HepG2 (cell line): ENCODE data around the gene CASKIN1. TPM values are rescaled to one million over a fixed set of nuclear protein-coding genes. Genes with fewer than 3 reads are reported as not detected.

Experiments
- ATAC-seq: fragments of 200-7000 bp; cut with Tn5 transposase; 3 replicates; pipeline ENCODE4 v1.9.1; 2020; ENCODE audit warnings: mild to moderate bottlenecking, moderate library complexity
- BruUV-seq: library from RNA; stranded (reverse); fragments of 400-500 nt; replicated peaks from 2 replicates; lab custom pipeline; 2021; lab: Mats Ljungman, UMichigan
- CTCF ChIA-PET: fragments of 300-600 bp; formaldehyde crosslinking; extraction: SDS; loops from one replicate; lab custom pipeline; 2021; ENCODE audit warnings: low total read pairs, inconsistent platforms, low intra/inter-chr PET ratio; lab: Yijun Ruan, JAX
- POLR2A ChIA-PET: fragments of 350-600 bp; sonication (Branson Sonifier 250); formaldehyde crosslinking; loops from one replicate; lab custom pipeline; 2020; ENCODE audit warnings: antibody characterized with exemption, inconsistent platforms; lab: Yijun Ruan, JAX
- DNase-seq: peaks from one replicate; pipeline ENCODE4 v3.0.0-alpha.2; 2015; ENCODE audit warnings: low spot score
- FAIRE-seq: peaks from 3 replicates; lab custom pipeline; 2011; peaks lifted over from hg19 to GRCh38; lab: Jason Lieb, UNC
- H2AFZ ChIP-seq: one replicate; pipeline ENCODE4 v1.6.1; 2011; ENCODE audit warnings: low read length, inconsistent platforms
- H3K27ac ChIP-seq: fragments of 300-600 bp; 3 replicates; pipeline ENCODE4 v1.8.0; 2011; ENCODE audit warnings: mixed run types, mild to moderate bottlenecking, mixed read lengths, low read length, inconsistent platforms; ENCODE audit not compliant: insufficient read depth; ENCODE audit errors: extremely low read length
- H3K27me3 ChIP-seq, 2 experiments: fragments of 200-600 bp in 1 of 2; 2 replicates in 1 of 2; 3 replicates in 1 of 2; pipeline versions ENCODE4 v1.6.0 to v1.8.0; 2011; ENCODE audit warnings: low read length in 2 of 2, mild to moderate bottlenecking in 2 of 2, moderate library complexity in 2 of 2, inconsistent platforms in 1 of 2; ENCODE audit not compliant: insufficient read depth in 2 of 2, control insufficient read depth in 1 of 2
- H3K36me3 ChIP-seq, 2 experiments: fragments of 200-600 bp in 1 of 2; replicated peaks in 1 of 2; 2 replicates in 1 of 2; 3 replicates in 1 of 2; pipeline versions ENCODE4 v1.5.1 to v1.8.0; 2011; ENCODE audit warnings: low read length in 2 of 2, inconsistent platforms in 1 of 2; ENCODE audit not compliant: insufficient read depth in 2 of 2, control insufficient read depth in 1 of 2
- H3K4me1 ChIP-seq: 2 replicates; pipeline ENCODE4 v1.5.1; 2012; ENCODE audit warnings: low read length, inconsistent platforms; ENCODE audit not compliant: insufficient read depth
- H3K4me2 ChIP-seq: 2 replicates; pipeline ENCODE4 v1.6.0; 2011; ENCODE audit warnings: low read depth, low read length, inconsistent platforms
- H3K4me3 ChIP-seq, 3 experiments: fragments of 200-600 bp in 1 of 3; sonication (generic), shearing (Covaris generic) in 1 of 3; replicated peaks in 1 of 3; 2 replicates each; pipeline ENCODE4 v1.5.1; 2011 to 2016; ENCODE audit warnings: low read length in 3 of 3, inconsistent platforms in 2 of 3, low read depth in 2 of 3, mild to moderate bottlenecking in 2 of 3, control low read depth in 1 of 3, mixed read lengths in 1 of 3; ENCODE audit not compliant: insufficient read depth in 1 of 3
- H3K79me2 ChIP-seq: one replicate; pipeline ENCODE4 v1.6.1; 2011; ENCODE audit warnings: low read length, inconsistent platforms; ENCODE audit not compliant: insufficient read depth
- H3K9ac ChIP-seq: 2 replicates; pipeline ENCODE4 v1.6.0; 2011; ENCODE audit warnings: mild to moderate bottlenecking, low read depth, low read length, inconsistent platforms; ENCODE audit not compliant: insufficient read depth
- H3K9me3 ChIP-seq: 2 replicates; pipeline ENCODE4 v1.5.1; 2012; ENCODE audit warnings: mild to moderate bottlenecking, low read length
- H4K20me1 ChIP-seq: 2 replicates; pipeline ENCODE4 v1.6.0; 2011; ENCODE audit warnings: inconsistent platforms, mild to moderate bottlenecking, low read length, moderate library complexity; ENCODE audit not compliant: insufficient read depth
- DZIP1 ChIP-seq: sonication (generic); formaldehyde crosslinking; IDR thresholded peaks from 2 replicates; pipeline ENCODE4 v1.5.0; 2020; ENCODE audit warnings: mild to moderate bottlenecking, missing genetic modification reagents
- SNRNP70 ChIP-seq: fragments of 200-400 bp; formaldehyde crosslinking; IDR thresholded peaks from 2 replicates; pipeline ENCODE4 v1.6.1; 2017; ENCODE audit warnings: mild to moderate bottlenecking, low read depth, low read length, moderate library complexity
- ZNF12 ChIP-seq: sonication (generic); formaldehyde crosslinking; IDR thresholded peaks from 2 replicates; pipeline ENCODE4 v1.5.0; 2020; ENCODE audit warnings: missing genetic modification reagents
- ZNF160 ChIP-seq: sonication (generic); formaldehyde crosslinking; IDR thresholded peaks from 2 replicates; pipeline ENCODE4 v1.8.0; 2022; ENCODE audit warnings: mild to moderate bottlenecking, inconsistent platforms, missing genetic modification reagents
- ZNF629 ChIP-seq: sonication (generic); formaldehyde crosslinking; conservative IDR thresholded peaks from 2 replicates; pipeline ENCODE4 v1.5.0; 2020; ENCODE audit warnings: missing genetic modification reagents
- WGBS: methylation state at CpG from one replicate; pipeline ENCODE4 v1.1.6; 2017; ENCODE audit warnings: low lambda C conversion rate; 5-methylcytosine and 5-hydroxymethylcytosine counted together
- in situ Hi-C: cut with HindIII; loops from 2 replicates; pipeline ENCODE4 v1.10.0; 2017; ENCODE audit warnings: low pct_unique_long_range_greater_than_20kb; ENCODE audit not compliant: extremely low pct_ligation_motif_present
- intact Hi-C: fragments of 100-400 bp; cut with micrococcal nuclease; formaldehyde crosslinking; loops from one replicate; pipeline ENCODE4 v1.10.0; 2022; ENCODE audit not compliant: unreplicated experiment
- polyA plus RNA-seq, 8 experiments: library from polyadenylated mRNA; depleted of rRNA in 3 of 8; stranded (reverse) in 7 of 8; unstranded in 1 of 8; fragments of >200 nt; fragmentation: Illumina TruSeq in 4 of 8; extraction: Trizol in 4 of 8; gene quantifications; 2 replicates each; pipeline versions ENCODE4 v1.2.1 to v1.2.3, GENCODE V29; 2011 to 2016; ENCODE audit warnings: low read depth in 4 of 8, missing spikeins in 1 of 8, mixed read lengths in 1 of 8; ENCODE audit not compliant: insufficient read depth in 1 of 8
- total RNA-seq, 5 experiments: library from RNA; depleted of rRNA; stranded (reverse); fragments of >200 nt; fragmentation: Illumina TruSeq; extraction: Trizol; gene quantifications; 2 replicates each; pipeline ENCODE4 v1.2.3, GENCODE V29; 2016; ENCODE audit warnings: low read depth in 1 of 5

CASKIN1 gene
- total and polyA plus RNA-seq, 2 of the 13 experiments (the other 11 are each of a cell fraction or from before 2014, with no cell fraction given): 1.2 to 2.2 TPM

GRCh38 chr16:2198283-2198682, 1.9 kb upstream of the CASKIN1 start:
- ATAC-seq (no peak), FAIRE-seq (no peak), DNase-seq (no peak)
- Histone ChIP-seq H4K20me1 (no peaks in the 10 kb centered on the region), H2AFZ (no peak overlapping the region), H3K9me3 (no peaks in the 10 kb centered on the region), H3K4me1 (peaks cover 48% of the 10 kb centered on the region), H3K4me3 (no peak overlapping the region), H3K27me3 (peaks cover 2 to 39% of the 10 kb centered on the region in 2 experiments; a peak in 3 of 5 replicates), H3K79me2 (no peaks in the 10 kb centered on the region), H3K27ac (no peak overlapping the region), H3K4me2 (no peak overlapping the region), H3K36me3 (no peaks in the 10 kb centered on the region), H3K9ac (no peak overlapping the region)
- WGBS: 65% methylated on average over 3 of the region's 4 CpGs
- no TSS peak for BruUV-seq
- ChIA-PET POLR2A (no interaction called here), CTCF (no interaction called here)
- intact Hi-C loops (loop anchor here (5.0 kb wide), 2 partner anchors 36 to 54 kb away; partner anchors contain the start of gene ECI1), in situ Hi-C loops (no loop called here)
- TF ChIP-seq ZNF12 (CRISPR knock-in tag): no peak

GRCh38 chr16:2197765-2198164, 1.4 kb upstream of the CASKIN1 start:
- no TSS peak for BruUV-seq
- POLR2A ChIA-PET: interaction anchor here (1.8 kb wide), 1 partner anchor 54 kb away, joined by 5 read pairs; the partner anchor contains the start of gene ECI1
- Histone ChIP-seq H3K4me1 (peaks cover 48% of the 10 kb centered on the region), H3K9ac (no peak overlapping the region), H3K9me3 (no peaks in the 10 kb centered on the region), H3K27ac (no peak overlapping the region), H4K20me1 (no peaks in the 10 kb centered on the region), H3K36me3 (no peaks in the 10 kb centered on the region), H2AFZ (no peak overlapping the region), H3K27me3 (peaks cover 2 to 39% of the 10 kb centered on the region in 2 experiments; a peak in 3 of 5 replicates), H3K4me2 (no peak overlapping the region)
- ATAC-seq: no peak
- WGBS: 79% methylated on average over 5 of the region's 6 CpGs
- TF ChIP-seq SNRNP70 (no peak), ZNF629 (peak; percentile 91), DZIP1 (CRISPR knock-in tag) (no peak), ZNF160 (CRISPR knock-in tag) (no peak)
- TF ChIP-seq, all 625 proteins: peak for 1
- intact Hi-C loops (loop anchor here (5.0 kb wide), 2 partner anchors 35 to 55 kb away; partner anchors contain the start of gene ECI1), in situ Hi-C loops (no loop called here)
- H3K79me2 ChIP-seq: no peaks in the 10 kb centered on the region
- FAIRE-seq (no peak), DNase-seq (no peak)
- CTCF ChIA-PET: no interaction called here
- H3K4me3 ChIP-seq: no peak overlapping the region
